Amygdala (tissue), 56 donors: ENCODE results near the gene GLMP.

Experiments used
- DNase-seq, 56 donors: peaks; one replicate each; lab custom pipeline; 2025; lab: John Stamatoyannopoulos, UW

The GLMP gene

GRCh38 chr1:156289857-156290256 is 5.6 kb downstream of the GLMP start:
- DNase-seq: no peak

- DNase-seq: no peak
These were observed 9.4 kb downstream of the GLMP start for GRCh38 chr1:156286061-156286460.

- DNase-seq: no peak
These were observed 10.0 kb downstream of the GLMP start for GRCh38 chr1:156285437-156285836.

GRCh38 chr1:156284757-156285156 is 10.7 kb downstream of the GLMP start:
- no peak for DNase-seq

GRCh38 chr1:156284112-156284511 is 11.4 kb downstream of the GLMP start, which contains the start of gene TMEM79:
Gene TMEM79, plus strand, starts transcription at chr1:156284325. Its CDS starts 902 bp downstream, at chr1:156285227.
- DNase-seq: no peak

- DNase-seq: no peak
These were observed 12.0 kb downstream of the GLMP start for GRCh38 chr1:156283521-156283920.

GRCh38 chr1:156282479-156283222 is 12.8 kb downstream of the GLMP start, which contains the start of gene SMG5:
Gene SMG5, minus strand, starts transcription at chr1:156282825. Its CDS starts 145 bp downstream, at chr1:156282680.
- DNase-seq: peak; percentile 41 to 97 (median 91)

GRCh38 chr1:156281693-156282478 is 13.6 kb downstream of the GLMP start:
- peak in 1 of 56 donors; percentile 14 for DNase-seq

- DNase-seq: peak in 7 of 56 donors; percentile 13 to 26 (median 20)
These were observed 14.2 kb downstream of the GLMP start for GRCh38 chr1:156281281-156281680.

GRCh38 chr1:156279837-156280236 is 15.6 kb downstream of the GLMP start:
- DNase-seq: no peak

GRCh38 chr1:156276966-156277381 is 18.5 kb downstream of the GLMP start:
- DNase-seq: no peak

GRCh38 chr1:156276532-156276931 is 18.9 kb downstream of the GLMP start:
- no peak for DNase-seq

GRCh38 chr1:156270314-156270713 is 25.2 kb downstream of the GLMP start:
- DNase-seq: no peak

GRCh38 chr1:156268336-156268735 is 27.1 kb downstream of the GLMP start:
- no peak for DNase-seq

- no peak for DNase-seq
These were observed 29.4 kb downstream of the GLMP start for GRCh38 chr1:156266051-156266450.

GRCh38 chr1:156263288-156263655 is 32.2 kb downstream of the GLMP start:
- DNase-seq: no peak

GRCh38 chr1:156262461-156263287 is 32.8 kb downstream of the GLMP start:
- DNase-seq: no peak

GRCh38 chr1:156260896-156261295 is 34.6 kb downstream of the GLMP start:
- DNase-seq: peak in 27 of 56 donors; percentile 17 to 72 (median 44)

GRCh38 chr1:156259805-156260204 is 35.7 kb downstream of the GLMP start:
- DNase-seq: peak in 26 of 56 donors; percentile 18 to 72 (median 39)

- DNase-seq: no peak
These were observed 36.6 kb downstream of the GLMP start for GRCh38 chr1:156258859-156259258.

- peak in 1 of 56 donors; percentile 36 for DNase-seq
These were observed 37.8 kb downstream of the GLMP start for GRCh38 chr1:156257711-156258110.
